Activated CD4-positive, alpha-beta T cell treated with anti-CD3 and anti-CD28 coated beads, Interleukin-2, Interleukin-4, amounts not matched to agents 100 ng/mL and 50 ng/mL, durations not matched to agents 16 hours and 8 hours (primary cell): ENCODE measurements around the gene CFAP77.
"Not testable (repeated sequence)": the region's sequence is repeated elsewhere in the genome, so short reads cannot be mapped to it uniquely, and the experiment has no call there.

Experiments
- DNase-seq: peaks from one replicate; pipeline ENCODE4 v3.0.0-alpha.2; 2020; ENCODE audit warnings: low spot score

The CFAP77 gene

GRCh38 chr9:132547976-132548730, 138.1 kb downstream of the CFAP77 start:
- DNase-seq: no peak

GRCh38 chr9:132548751-132549640, 139.0 kb downstream of the CFAP77 start:
- no peak for DNase-seq

- DNase-seq: no peak
These were observed 141.5 kb downstream of the CFAP77 start for GRCh38 chr9:132551556-132551955.

- DNase-seq: no peak
These were observed 142.0 kb downstream of the CFAP77 start for GRCh38 chr9:132552041-132552440.

GRCh38 chr9:132554755-132555154, 144.7 kb downstream of the CFAP77 start:
- DNase-seq: no peak

- DNase-seq: no peak
These were observed 145.5 kb downstream of the CFAP77 start for GRCh38 chr9:132555528-132555927.

- DNase-seq: no peak
These were observed 146.2 kb downstream of the CFAP77 start for GRCh38 chr9:132556235-132556634.

GRCh38 chr9:132556714-132557113, 146.7 kb downstream of the CFAP77 start:
- no peak for DNase-seq

- DNase-seq: no peak
These were observed 147.1 kb downstream of the CFAP77 start for GRCh38 chr9:132557159-132557558.

GRCh38 chr9:132559711-132560110, 149.7 kb downstream of the CFAP77 start:
- DNase-seq: no peak

GRCh38 chr9:132560616-132561202, 150.7 kb downstream of the CFAP77 start:
- no peak for DNase-seq

GRCh38 chr9:132562306-132562573, 152.2 kb downstream of the CFAP77 start:
- DNase-seq: no peak

- no peak for DNase-seq
These were observed 154.5 kb downstream of the CFAP77 start for GRCh38 chr9:132564526-132564925.

- not testable (repeated sequence) for DNase-seq
These were observed 158.8 kb downstream of the CFAP77 start for GRCh38 chr9:132568787-132569186.

GRCh38 chr9:132571806-132572600, 162.0 kb downstream of the CFAP77 start:
- DNase-seq: no peak

- no peak for DNase-seq
These were observed 162.9 kb downstream of the CFAP77 start for GRCh38 chr9:132572921-132573320.

- DNase-seq: peak; percentile 49
These were observed 165.1 kb downstream of the CFAP77 start for GRCh38 chr9:132575005-132575609.

- no peak for DNase-seq
These were observed 165.8 kb downstream of the CFAP77 start for GRCh38 chr9:132575811-132576210.

- DNase-seq: no peak
These were observed 167.1 kb downstream of the CFAP77 start for GRCh38 chr9:132577119-132577518.

GRCh38 chr9:132578367-132578932, 168.4 kb downstream of the CFAP77 start:
- no peak for DNase-seq

GRCh38 chr9:132579427-132579798, 169.4 kb downstream of the CFAP77 start:
- no peak for DNase-seq
